IMR-90 (cell line): ENCODE data around the gene TMEM214. TPM values are rescaled to one million over a fixed set of nuclear protein-coding genes. Genes with fewer than 3 reads are reported as not detected.

Source experiments
- ATAC-seq: fragments of 200-7000 bp; cut with Tn5 transposase; 2 replicates; pipeline ENCODE4 v1.9.1; 2020; ENCODE audit warnings: low read depth, mild to moderate bottlenecking, moderate library complexity
- BruUV-seq: library from RNA; stranded (reverse); fragments of 400-500 nt; replicated peaks from 2 replicates; lab custom pipeline; 2021; lab: Mats Ljungman, UMichigan
- CTCF ChIA-PET: fragments of 300-600 bp; formaldehyde crosslinking; extraction: SDS; loops from one replicate; lab custom pipeline; 2021; ENCODE audit warnings: antibody characterized with exemption; lab: Yijun Ruan, JAX
- POLR2A ChIA-PET: fragments of 300-600 bp; sonication (Branson Sonifier 250); formaldehyde crosslinking; loops from one replicate; lab custom pipeline; 2022; ENCODE audit warnings: antibody characterized with exemption; ENCODE audit not compliant: unreplicated experiment; lab: Charles Lee
- DNase-seq: peaks from one replicate; pipeline ENCODE4 v3.0.0; 2013
- H2AFZ ChIP-seq: replicated peaks from 2 replicates; pipeline ENCODE3; 2013; ENCODE audit warnings: low read length, mild to moderate bottlenecking; ENCODE audit not compliant: poor library complexity
- H2AK5ac ChIP-seq: 2 replicates; pipeline ENCODE4 v1.6.1; 2013; ENCODE audit warnings: low read depth, low read length, inconsistent platforms
- H2AK9ac ChIP-seq: replicated peaks from 2 replicates; pipeline ENCODE3; 2013; ENCODE audit warnings: mild to moderate bottlenecking, low read depth, low read length, moderate library complexity; ENCODE audit not compliant: poor library complexity
- H2BK120ac ChIP-seq: 2 replicates; pipeline ENCODE4 v1.6.1; 2013; ENCODE audit warnings: low read depth, low read length, inconsistent platforms
- H2BK15ac ChIP-seq: 3 replicates; pipeline ENCODE4 v1.6.1; 2013; ENCODE audit warnings: low read depth, low read length, inconsistent platforms
- H2BK20ac ChIP-seq: 2 replicates; pipeline ENCODE4 v1.6.1; 2013; ENCODE audit warnings: low read depth, mild to moderate bottlenecking, inconsistent platforms, low read length, moderate library complexity
- H2BK5ac ChIP-seq: 2 replicates; pipeline ENCODE4 v1.6.1; 2013; ENCODE audit warnings: mild to moderate bottlenecking, low read depth, low read length, inconsistent platforms; ENCODE audit not compliant: poor library complexity, severe bottlenecking
- H3K14ac ChIP-seq: replicated peaks from 2 replicates; pipeline ENCODE4 v1.6.1; 2013; ENCODE audit warnings: low read depth, low read length, inconsistent platforms
- H3K18ac ChIP-seq: 2 replicates; pipeline ENCODE4 v1.6.1; 2013; ENCODE audit warnings: low read depth, low read length, control low read depth
- H3K23ac ChIP-seq: 2 replicates; pipeline ENCODE4 v1.6.1; 2013; ENCODE audit warnings: low read depth, low read length, inconsistent platforms
- H3K27ac ChIP-seq: 2 replicates; pipeline ENCODE4 v1.5.1; 2013; ENCODE audit warnings: mild to moderate bottlenecking, control low read depth, low read length; ENCODE audit not compliant: insufficient read depth
- H3K27me3 ChIP-seq: 2 replicates; pipeline ENCODE4 v1.6.1; 2013; ENCODE audit warnings: low read length; ENCODE audit not compliant: control insufficient read depth, insufficient read depth
- H3K36me3 ChIP-seq: 2 replicates; pipeline ENCODE4 v1.6.1; 2013; ENCODE audit warnings: low read length, mixed read lengths; ENCODE audit not compliant: control insufficient read depth, insufficient read depth
- H3K4ac ChIP-seq: 2 replicates; pipeline ENCODE4 v1.6.1; 2013; ENCODE audit warnings: low read depth, low read length, inconsistent platforms
- H3K4me1 ChIP-seq: 2 replicates; pipeline ENCODE4 v1.6.1; 2013; ENCODE audit warnings: low read length, mixed read lengths; ENCODE audit not compliant: control insufficient read depth, insufficient read depth
- H3K4me2 ChIP-seq: 2 replicates; pipeline ENCODE4 v1.6.1; 2013; ENCODE audit warnings: low read depth, mild to moderate bottlenecking, control low read depth, low read length, moderate library complexity
- H3K4me3 ChIP-seq: 2 replicates; pipeline ENCODE4 v1.5.1; 2013; ENCODE audit warnings: low read depth, mild to moderate bottlenecking, control low read depth, low read length, moderate library complexity; ENCODE audit not compliant: insufficient read depth
- H3K56ac ChIP-seq: 2 replicates; pipeline ENCODE4 v1.6.1; 2013; ENCODE audit warnings: low read length, inconsistent platforms; ENCODE audit not compliant: insufficient read depth; ENCODE audit errors: extremely low read depth
- H3K79me1 ChIP-seq, 2 experiments: 2 replicates each; pipeline ENCODE4 v1.6.1; 2013; ENCODE audit warnings: low read length in 2 of 2, inconsistent platforms in 1 of 2, low read depth in 1 of 2
- H3K9ac ChIP-seq: 2 replicates; pipeline ENCODE4 v1.6.1; 2013; ENCODE audit warnings: low read depth, low read length, control low read depth
- H3K9me1 ChIP-seq: 2 replicates; pipeline ENCODE4 v1.6.1; 2013; ENCODE audit warnings: low read length, inconsistent platforms; ENCODE audit not compliant: insufficient read depth
- H3K9me3 ChIP-seq: 2 replicates; pipeline ENCODE4 v1.6.1; 2013; ENCODE audit warnings: low read length; ENCODE audit not compliant: control insufficient read depth, insufficient read depth
- H4K20me1 ChIP-seq: 2 replicates; pipeline ENCODE4 v1.6.1; 2013; ENCODE audit warnings: low read length, inconsistent platforms; ENCODE audit not compliant: insufficient read depth
- H4K5ac ChIP-seq: 2 replicates; pipeline ENCODE4 v1.6.1; 2013; ENCODE audit warnings: mild to moderate bottlenecking, low read depth, low read length, control low read depth
- H4K8ac ChIP-seq, 2 experiments: 2 replicates each; pipeline ENCODE4 v1.6.1; 2013; ENCODE audit warnings: low read depth in 2 of 2, low read length in 2 of 2, control low read depth in 1 of 2, inconsistent platforms in 1 of 2
- H4K91ac ChIP-seq: 2 replicates; pipeline ENCODE4 v1.6.1; 2013; ENCODE audit warnings: low read depth, low read length, inconsistent platforms; ENCODE audit not compliant: insufficient read depth
- BHLHE40 ChIP-seq: fragments of 150-350 bp; IDR thresholded peaks from 2 replicates; pipeline ENCODE4 v1.6.1; 2016; ENCODE audit warnings: mild to moderate bottlenecking, low read depth, low read length
- CEBPB ChIP-seq: IDR thresholded peaks from 2 replicates; pipeline ENCODE4 v1.6.1; 2012; ENCODE audit warnings: low read depth, low read length, improper control_type of control experiment
- FOS ChIP-seq: fragments of 150-350 bp; IDR thresholded peaks from 2 replicates; pipeline ENCODE4 v1.6.1; 2016; ENCODE audit warnings: low read depth, low read length
- MAZ ChIP-seq: IDR thresholded peaks from 2 replicates; pipeline ENCODE4 v1.6.1; 2012; ENCODE audit warnings: low read depth, mild to moderate bottlenecking, low read length, improper control_type of control experiment, moderate library complexity, borderline replicate concordance
- POLR2A ChIP-seq: IDR thresholded peaks from 2 replicates; pipeline ENCODE4 v1.6.1; 2012; ENCODE audit warnings: mild to moderate bottlenecking, low read depth, low read length
- RAD21 ChIP-seq: IDR thresholded peaks from 2 replicates; pipeline ENCODE4 v1.6.1; 2012; ENCODE audit warnings: low read length, improper control_type of control experiment
- RFX5 ChIP-seq: IDR thresholded peaks from 2 replicates; pipeline ENCODE4 v1.8.0; 2012; ENCODE audit warnings: low read depth, mild to moderate bottlenecking, low read length, moderate library complexity
- WGBS, 2 experiments: methylation state at CpG; one replicate each; pipeline versions ENCODE4 v1.1.5 to v1.1.7; 2013; ENCODE audit warnings: missing lambda C conversion rate in 2 of 2; ENCODE audit not compliant: insufficient read length in 1 of 2; ENCODE audit errors: extremely low coverage in 2 of 2; 5-methylcytosine and 5-hydroxymethylcytosine counted together
- dilution Hi-C: fragments of 300-500 bp; cut with HindIII; formaldehyde crosslinking; loops from one replicate; pipeline ENCODE4 v1.14.3; 2018; ENCODE audit warnings: low sequenced_read_pairs; ENCODE audit not compliant: unreplicated experiment
- in situ Hi-C: fragments of 300-500 bp; cut with MboI; formaldehyde crosslinking; loops from 3 replicates; pipeline ENCODE4 v1.14.3; 2019; ENCODE audit warnings: low sequenced_read_pairs, inconsistent platforms, mixed read lengths
- intact Hi-C: fragments of 100-400 bp; cut with micrococcal nuclease; formaldehyde crosslinking; loops from 2 replicates; pipeline ENCODE4 v1.10.0; 2022
- polyA plus RNA-seq, 3 experiments: library from polyadenylated mRNA; depleted of rRNA; stranded (reverse); fragments of >200 nt; gene quantifications; 2 replicates each; pipeline ENCODE4 v1.2.3, GENCODE V29; 2012; ENCODE audit warnings: low replicate concordance in 1 of 3
- total RNA-seq: library from RNA; depleted of rRNA; stranded (reverse); fragments of >200 nt; gene quantifications from 2 replicates; pipeline ENCODE4 v1.2.3, GENCODE V29; 2012
- TF ChIP-seq, protein P1 (sequence below): fragments of 150-350 bp; IDR thresholded peaks from 2 replicates; pipeline ENCODE4 v1.6.1; 2016; ENCODE audit warnings: low read depth, mild to moderate bottlenecking, low read length, moderate library complexity, borderline replicate concordance
- TF ChIP-seq, protein P2 (sequence below): fragments of 150-350 bp; IDR thresholded peaks from 2 replicates; pipeline ENCODE4 v1.6.1; 2017; ENCODE audit warnings: mild to moderate bottlenecking, antibody characterized with exemption, low read length, low read depth

The TMEM214 gene
- total and polyA plus RNA-seq, 2 of the 4 experiments (the other 2 are of a cell fraction): 32.1 to 121 TPM

GRCh38 chr2:27021253-27022049 is 11.3 kb upstream of the TMEM214 start:
- intact Hi-C loops: no loop called here
- POLR2A ChIA-PET: no interaction called here

More at GRCh38 chr2:27021253-27022049, 11.3 kb upstream of the TMEM214 start:
- Histone ChIP-seq H2AK5ac (peak overlapping the region; percentile 47; the same call in 1 of the 2 replicates), H3K9ac (no peak overlapping the region), H3K36me3 (peaks cover 28% of the 10 kb centered on the region), H4K8ac (no peak overlapping the region), H3K14ac (no peak overlapping the region; the same call in 1 of the 2 replicates), H2BK5ac (no peak overlapping the region), H3K27me3 (no peaks in the 10 kb centered on the region), H2AFZ (no peak overlapping the region), H3K4me3 (no peak overlapping the region), H4K91ac (no peak overlapping the region; the same call in 1 of the 2 replicates), H2BK15ac (no peak overlapping the region), H3K79me1 (peaks cover 2 to 12% of the 10 kb centered on the region in 2 experiments; a peak in 1 of 4 replicates), H3K27ac (no peak overlapping the region), H3K9me3 (no peaks in the 10 kb centered on the region), H3K4ac (no peak overlapping the region), H4K20me1 (peaks cover 8% of the 10 kb centered on the region), H3K9me1 (peaks cover 16% of the 10 kb centered on the region; the same call in 1 of the 2 replicates), H3K23ac (no peak overlapping the region), H2BK20ac (no peak overlapping the region), H4K5ac (no peak overlapping the region), H3K18ac (no peak overlapping the region), H3K4me1 (peaks cover 13% of the 10 kb centered on the region; the same call in 1 of the 2 replicates), H2AK9ac (peak overlapping the region; percentile 33), H3K4me2 (no peak overlapping the region), H3K56ac (no peak overlapping the region), H2BK120ac (no peak overlapping the region)
- in situ Hi-C loops: no loop called here
- TF ChIP-seq CEBPB (no peak), POLR2A (no peak), MAZ (no peak), BHLHE40 (no peak), FOS (no peak), RAD21 (no peak), RFX5 (no peak)
- TF ChIP-seq, protein P1, sequence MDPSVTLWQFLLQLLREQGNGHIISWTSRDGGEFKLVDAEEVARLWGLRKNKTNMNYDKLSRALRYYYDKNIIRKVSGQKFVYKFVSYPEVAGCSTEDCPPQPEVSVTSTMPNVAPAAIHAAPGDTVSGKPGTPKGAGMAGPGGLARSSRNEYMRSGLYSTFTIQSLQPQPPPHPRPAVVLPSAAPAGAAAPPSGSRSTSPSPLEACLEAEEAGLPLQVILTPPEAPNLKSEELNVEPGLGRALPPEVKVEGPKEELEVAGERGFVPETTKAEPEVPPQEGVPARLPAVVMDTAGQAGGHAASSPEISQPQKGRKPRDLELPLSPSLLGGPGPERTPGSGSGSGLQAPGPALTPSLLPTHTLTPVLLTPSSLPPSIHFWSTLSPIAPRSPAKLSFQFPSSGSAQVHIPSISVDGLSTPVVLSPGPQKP: no peak
- TF ChIP-seq, protein P2, sequence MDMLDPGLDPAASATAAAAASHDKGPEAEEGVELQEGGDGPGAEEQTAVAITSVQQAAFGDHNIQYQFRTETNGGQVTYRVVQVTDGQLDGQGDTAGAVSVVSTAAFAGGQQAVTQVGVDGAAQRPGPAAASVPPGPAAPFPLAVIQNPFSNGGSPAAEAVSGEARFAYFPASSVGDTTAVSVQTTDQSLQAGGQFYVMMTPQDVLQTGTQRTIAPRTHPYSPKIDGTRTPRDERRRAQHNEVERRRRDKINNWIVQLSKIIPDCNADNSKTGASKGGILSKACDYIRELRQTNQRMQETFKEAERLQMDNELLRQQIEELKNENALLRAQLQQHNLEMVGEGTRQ: no peak
- DNase-seq (no peak), ATAC-seq (peak; percentile 55)
- dilution Hi-C loops: no loop called here
- no TSS peak for BruUV-seq
- WGBS, 2 experiments: 51% methylated on average over 7 of the region's 11 CpGs; no CpG with 5 or more reads in 1 of the 2 experiments
- CTCF ChIA-PET: no interaction called here
